Cerebellar nuclear complex (tissue), 1 donor: ENCODE data around the gene SCYL3.
"Not testable (repeated sequence)": the region's sequence is repeated elsewhere in the genome, so short reads cannot be mapped to it uniquely, and the experiment has no call there.

ENCODE experiments used
- DNase-seq, 2 experiments: peaks; one replicate each; lab custom pipeline; 2025; lab: John Stamatoyannopoulos, UW

SCYL3 gene

GRCh38 chr1:169871988-169872387, 21.7 kb downstream of the SCYL3 start:
- DNase-seq: not testable (repeated sequence)

- no peak for DNase-seq
Observed at GRCh38 chr1:169869426-169869825, 24.3 kb downstream of the SCYL3 start.

- no peak for DNase-seq
Observed at GRCh38 chr1:169868978-169869377, 24.7 kb downstream of the SCYL3 start.

DNA sequence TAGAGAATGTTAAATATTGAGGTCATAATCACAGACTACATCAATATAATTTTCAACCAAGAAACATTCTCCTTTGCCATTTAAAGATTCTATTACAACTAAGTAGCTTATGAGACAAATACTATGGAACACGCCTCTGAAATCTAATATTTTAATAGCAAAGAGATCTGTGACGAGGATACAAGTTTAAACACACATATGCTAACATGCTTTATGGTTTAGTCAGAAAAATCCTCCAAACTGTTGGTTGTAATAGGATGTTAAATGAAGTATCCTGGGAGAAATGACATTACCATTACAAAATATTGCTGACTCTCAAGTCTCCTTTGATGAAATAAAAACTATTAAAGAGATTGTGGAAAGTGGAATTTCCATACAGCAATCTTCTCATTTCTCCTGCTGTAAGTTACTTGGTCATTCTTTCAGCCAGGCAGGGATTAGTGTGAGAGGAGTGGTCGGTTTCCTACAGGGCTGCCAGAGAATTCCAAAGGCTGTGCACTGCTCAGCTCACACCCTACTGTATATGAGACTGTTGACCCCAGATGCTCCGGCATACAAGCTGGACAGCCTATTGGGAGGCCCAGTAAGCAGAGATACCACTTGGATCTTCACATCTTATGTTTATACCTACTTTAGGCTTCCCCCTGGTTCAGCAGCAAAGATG, 26.6 kb downstream of the SCYL3 start:
- no peak for DNase-seq

DNA sequence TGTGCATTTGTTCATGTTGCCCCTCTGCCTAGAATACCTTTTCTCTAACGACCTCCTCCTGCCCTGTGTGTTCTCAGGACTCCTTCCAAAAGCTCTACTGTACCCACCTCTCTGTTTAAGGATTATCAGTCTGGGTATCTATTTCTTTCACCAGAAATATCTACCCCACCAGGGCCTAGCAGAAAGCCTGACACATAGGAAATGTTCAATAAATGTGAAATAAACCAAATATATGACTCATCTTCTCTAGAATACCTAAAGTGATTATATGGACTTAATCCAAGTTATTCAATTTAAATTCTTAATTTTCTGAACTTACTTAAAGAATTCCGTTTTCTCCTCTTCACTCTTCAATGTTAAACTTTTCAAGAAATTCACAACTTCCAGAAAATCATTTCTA, 27.1 kb downstream of the SCYL3 start:
- no peak for DNase-seq

- not testable (repeated sequence) for DNase-seq
Observed at GRCh38 chr1:169864531-169864930, 29.2 kb downstream of the SCYL3 start.

DNA sequence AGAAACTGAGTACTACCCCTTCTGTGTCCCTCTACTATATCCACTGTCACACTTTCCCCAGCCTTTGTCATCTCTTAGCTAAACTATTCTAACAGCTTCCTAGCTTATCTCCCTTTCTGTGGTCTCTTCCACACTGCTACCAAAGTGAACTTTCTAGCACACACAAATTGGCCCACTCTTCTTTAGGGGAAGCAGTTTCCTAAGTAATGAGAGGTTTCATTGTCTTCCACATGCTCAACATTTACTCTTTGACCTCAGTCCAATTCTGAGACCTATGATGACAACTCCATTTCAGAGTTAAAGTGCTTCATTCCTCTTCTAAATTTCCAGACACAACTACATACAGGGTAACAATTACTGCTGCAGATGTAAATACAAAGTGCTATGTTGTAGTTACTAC, 32.9 kb downstream of the SCYL3 start:
- DNase-seq: no peak

DNA sequence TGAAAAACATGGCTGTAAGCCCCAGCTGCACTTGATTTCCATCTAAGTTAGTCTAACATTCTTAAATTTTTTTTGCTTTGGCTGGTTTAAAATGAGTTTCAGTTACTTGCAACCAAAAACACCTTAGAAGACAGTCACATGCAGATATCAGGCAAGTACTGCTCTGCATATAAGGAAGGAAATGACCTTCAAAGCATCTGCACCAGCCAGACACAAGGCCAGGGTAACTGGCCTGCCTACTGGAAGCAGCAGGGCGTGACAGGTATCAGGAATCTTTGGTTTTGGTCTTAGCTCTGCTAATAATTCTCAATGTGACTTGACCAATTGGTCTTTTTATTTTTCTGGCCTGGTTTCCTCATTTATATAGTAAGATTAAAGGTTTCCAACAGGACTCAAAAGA, 33.5 kb downstream of the SCYL3 start:
- DNase-seq: no peak

DNA sequence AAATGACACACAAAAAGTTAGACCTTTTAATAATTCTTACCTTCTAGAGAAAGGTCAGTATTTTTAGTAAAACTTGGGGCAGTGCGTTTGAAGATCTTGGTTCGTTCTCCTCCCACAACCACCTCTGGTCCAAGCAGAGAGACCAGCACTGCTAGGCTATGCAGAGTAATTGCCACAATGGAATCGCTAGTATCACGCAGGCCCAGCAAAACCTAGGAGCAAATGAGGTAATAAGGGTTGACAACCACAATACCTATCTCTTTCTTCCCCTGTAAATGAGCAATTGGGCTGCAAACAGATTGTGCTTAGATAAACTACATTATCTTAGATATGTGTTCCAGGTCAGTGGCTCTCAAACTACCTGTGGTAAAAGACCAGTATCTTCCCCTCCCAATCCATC, 34.7 kb downstream of the SCYL3 start:
- no peak for DNase-seq

GRCh38 chr1:169858467-169858866, 35.2 kb downstream of the SCYL3 start:
- no peak for DNase-seq

GRCh38 chr1:169853341-169853740, 40.4 kb downstream of the SCYL3 start:
- DNase-seq: peak in 1 of 2 experiments; percentile 0

- DNase-seq: no peak
Observed at GRCh38 chr1:169849346-169850022, 44.2 kb downstream of the SCYL3 start.

DNA sequence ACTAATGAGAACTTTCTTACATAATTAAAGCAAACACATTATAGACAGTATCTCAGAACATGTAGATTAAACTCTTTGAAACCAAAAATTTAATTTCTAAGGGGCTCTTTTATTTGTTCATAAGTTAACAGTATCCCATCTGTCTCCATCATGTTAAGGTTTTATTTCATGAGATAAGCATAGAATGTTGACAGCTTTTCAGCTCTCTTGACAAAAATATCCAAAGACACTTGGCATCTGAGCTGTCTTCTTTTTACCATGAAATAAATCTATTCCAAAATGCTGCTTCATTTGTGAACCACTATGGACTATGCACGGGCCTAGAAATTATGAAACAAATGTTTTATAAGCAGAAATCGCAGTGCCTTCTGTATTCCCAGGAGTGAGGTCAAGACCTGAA, 45.2 kb downstream of the SCYL3 start:
- DNase-seq: no peak

GRCh38 chr1:169844941-169845608, 48.6 kb downstream of the SCYL3 start:
- DNase-seq: no peak

GRCh38 chr1:169838942-169839341, 54.8 kb downstream of the SCYL3 start:
- DNase-seq: no peak

DNA sequence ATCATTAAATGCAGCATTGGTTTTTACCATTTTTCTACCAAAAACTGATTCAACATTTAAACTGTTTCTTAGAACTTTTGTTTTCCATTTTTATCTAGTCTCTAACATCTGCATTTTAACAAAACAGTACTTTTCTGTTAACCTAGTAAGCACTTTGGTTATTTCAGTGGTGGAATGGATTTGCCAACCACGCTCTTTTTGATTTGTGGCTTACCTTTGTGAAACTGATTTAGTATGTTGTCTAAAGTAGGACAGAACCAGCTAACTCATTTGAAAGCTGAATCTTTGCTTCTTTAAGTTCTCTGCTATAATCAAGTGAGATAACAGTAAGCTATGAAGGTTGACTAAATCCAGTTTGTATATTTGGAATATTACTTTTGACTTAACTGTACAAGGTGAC, 57.5 kb downstream of the SCYL3 start:
- DNase-seq: no peak

- no peak for DNase-seq
Observed at GRCh38 chr1:169835647-169836046, 58.0 kb downstream of the SCYL3 start.

GRCh38 chr1:169834869-169835268, 58.8 kb downstream of the SCYL3 start:
- DNase-seq: no peak

GRCh38 chr1:169833179-169833901, 60.4 kb downstream of the SCYL3 start:
- DNase-seq: no peak

DNA sequence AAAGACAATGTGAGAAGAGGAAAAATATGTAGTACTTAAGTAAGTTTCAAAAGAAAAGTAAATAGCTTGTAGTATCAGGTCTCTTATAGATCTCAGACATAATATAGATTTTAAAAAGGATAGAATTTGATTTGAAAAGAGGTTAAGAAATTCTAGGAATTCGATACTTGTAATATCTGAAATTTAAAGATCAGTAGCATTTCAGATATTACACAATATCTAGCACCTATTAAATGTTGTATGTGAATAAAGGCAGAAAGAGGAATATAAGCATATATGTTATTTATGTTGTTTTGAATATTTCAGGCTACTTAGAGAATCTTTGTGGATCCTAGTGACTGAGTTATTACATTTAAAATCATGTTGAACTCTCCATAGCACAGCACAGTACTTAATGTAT, 64.0 kb downstream of the SCYL3 start:
- DNase-seq: no peak

DNA sequence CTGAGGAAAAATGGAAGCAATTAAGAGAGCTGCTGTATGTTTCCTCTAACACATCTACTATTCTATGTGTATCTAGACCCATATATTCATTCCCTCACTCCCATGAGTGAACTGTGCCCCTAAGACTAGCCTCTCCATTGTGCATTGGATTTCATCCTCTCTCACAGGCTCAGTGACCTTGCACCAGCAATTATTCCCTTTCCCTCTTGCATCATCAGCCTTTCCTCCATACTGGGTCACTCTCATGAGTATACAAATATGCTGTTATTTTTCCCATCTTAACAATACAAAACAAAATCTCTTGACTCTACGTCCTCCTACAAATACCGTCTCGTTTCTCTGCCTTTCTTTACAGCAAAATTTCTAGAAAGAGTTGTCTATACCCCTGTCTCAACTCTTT, 69.5 kb downstream of the SCYL3 start:
- DNase-seq: no peak

DNA sequence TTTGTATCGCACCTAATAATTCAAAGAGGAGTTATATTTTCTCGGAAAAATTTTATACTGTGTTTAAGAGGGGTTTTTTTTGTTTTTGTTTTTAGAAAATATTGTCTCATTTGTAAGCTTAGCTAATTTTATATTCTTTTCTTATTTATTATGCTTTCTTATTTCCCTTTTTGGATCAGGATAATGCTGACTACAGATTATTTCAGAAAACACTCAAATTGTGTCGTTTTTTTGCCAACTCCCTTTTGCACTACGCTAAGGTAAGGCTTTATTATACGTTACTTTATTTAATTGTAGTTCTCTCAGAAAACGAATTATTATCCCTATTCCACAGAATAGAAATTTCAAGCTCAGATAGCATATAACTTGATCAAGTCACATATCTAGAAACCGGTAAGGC, 72.2 kb downstream of the SCYL3 start:
- DNase-seq: no peak

- DNase-seq: no peak
Observed at GRCh38 chr1:169816617-169817016, 77.1 kb downstream of the SCYL3 start.
